OCI-LY3 (cell line): ENCODE results near the gene RNF25.

Experiments used
- CTCF ChIP-seq: fragments of 200-600, 300-600 bp; sonication (generic); IDR thresholded peaks from 2 replicates; pipeline ENCODE4 v1.5.1; 2014; ENCODE audit warnings: antibody characterized with exemption, low read length, low read depth
- EZH2phosphoT487 ChIP-seq: fragments of 200-600 bp; shearing (Covaris generic); IDR thresholded peaks from 2 replicates; pipeline ENCODE4 v1.6.1; 2018; ENCODE audit warnings: antibody characterized with exemption, mixed run types, low read depth

DNA sequence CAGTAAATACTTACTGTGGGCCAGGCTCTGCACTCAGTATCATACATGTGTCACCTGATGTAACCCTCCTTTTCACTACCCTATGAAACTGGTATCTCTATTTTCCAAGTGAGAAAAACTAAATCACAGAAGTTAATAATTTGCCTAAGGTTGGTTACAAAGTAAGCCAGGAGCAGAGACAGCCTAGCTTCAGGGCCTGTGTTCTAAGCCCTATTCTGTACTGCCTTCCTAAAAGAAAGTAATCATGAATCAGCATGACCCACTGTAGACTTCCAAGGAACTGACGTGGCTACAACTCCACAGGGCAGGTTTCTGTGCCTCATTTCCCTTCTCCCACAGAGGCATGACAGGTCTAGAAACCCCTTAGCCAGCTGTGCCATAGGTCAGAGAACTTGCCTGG lies 26.7 kb downstream of the RNF25 start:
- TF ChIP-seq CTCF (no peak), EZH2phosphoT487 (no peak)
